ENCODE measurements around the gene ADTRP.

Gene ADTRP

DNA sequence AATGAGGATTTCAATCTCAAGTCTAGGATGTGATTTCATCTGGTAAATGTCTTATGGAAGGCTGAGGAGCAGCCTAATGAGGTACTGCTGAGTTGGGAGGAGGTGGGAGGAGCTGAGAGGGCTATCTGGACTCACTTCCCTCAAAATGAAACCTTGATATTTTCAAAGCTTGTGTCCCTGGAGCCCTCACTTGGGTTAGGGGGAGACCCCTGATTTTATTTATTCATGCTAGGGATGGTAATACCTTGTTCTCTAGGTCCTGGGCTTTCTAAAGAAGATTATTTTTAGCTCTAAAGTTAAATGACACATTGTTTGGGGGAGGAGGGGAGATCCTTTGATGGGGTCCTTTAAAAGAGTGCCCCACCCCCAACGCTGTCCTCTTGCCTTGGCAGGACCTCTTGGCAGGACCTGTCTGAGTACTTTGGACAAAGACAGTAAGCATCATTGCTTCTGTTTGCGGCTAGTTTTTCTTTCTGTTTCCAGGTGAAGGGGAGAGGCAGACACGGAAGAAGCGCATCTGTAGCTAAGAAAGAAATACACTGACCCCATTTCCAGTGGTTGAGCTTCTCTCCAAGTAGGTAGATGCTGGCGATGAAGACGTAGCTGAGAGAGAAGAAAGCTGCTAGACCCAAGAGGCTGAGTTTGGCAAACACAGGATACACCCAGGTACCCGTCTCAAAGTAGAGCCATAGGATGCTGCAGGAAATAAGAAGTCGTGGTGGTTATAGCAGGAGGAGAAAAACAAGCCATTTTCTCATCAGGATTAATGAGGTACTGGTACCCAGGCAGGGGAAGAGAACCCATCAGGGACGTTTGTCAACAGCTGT, 55.6 kb downstream of the ADTRP start:
- no peak for DNase-seq

GRCh38 chr6:11722220-11722619, 56.4 kb downstream of the ADTRP start:
- DNase-seq, result no peak

GRCh38 chr6:11718463-11718862, 60.1 kb downstream of the ADTRP start:
- no peak for DNase-seq

- DNase-seq, result no peak
Measured at GRCh38 chr6:11718031-11718430, 60.6 kb downstream of the ADTRP start.

DNA sequence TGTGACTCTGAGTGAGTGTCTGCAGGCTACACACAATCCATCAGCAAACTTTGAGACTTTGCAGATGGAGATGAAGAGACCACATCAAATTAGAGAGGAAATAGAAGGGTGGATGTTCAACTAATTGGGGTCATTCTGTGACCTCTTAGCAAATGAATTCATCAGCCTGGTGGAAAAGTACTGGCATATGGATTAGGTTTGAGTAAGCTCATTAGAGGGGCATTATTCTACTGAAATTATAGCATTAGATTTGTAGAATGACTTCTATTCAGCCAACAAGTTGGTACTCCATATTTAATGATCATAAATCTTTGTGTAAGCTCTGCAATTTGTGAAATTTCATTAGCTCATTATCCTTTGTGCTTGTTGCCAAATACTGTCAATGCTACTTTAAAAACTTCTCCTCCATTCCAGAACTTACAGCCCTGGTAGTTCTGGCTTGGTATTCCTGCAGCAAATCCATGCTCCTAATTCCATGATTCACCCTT, 63.8 kb downstream of the ADTRP start:
- no peak for DNase-seq

DNA sequence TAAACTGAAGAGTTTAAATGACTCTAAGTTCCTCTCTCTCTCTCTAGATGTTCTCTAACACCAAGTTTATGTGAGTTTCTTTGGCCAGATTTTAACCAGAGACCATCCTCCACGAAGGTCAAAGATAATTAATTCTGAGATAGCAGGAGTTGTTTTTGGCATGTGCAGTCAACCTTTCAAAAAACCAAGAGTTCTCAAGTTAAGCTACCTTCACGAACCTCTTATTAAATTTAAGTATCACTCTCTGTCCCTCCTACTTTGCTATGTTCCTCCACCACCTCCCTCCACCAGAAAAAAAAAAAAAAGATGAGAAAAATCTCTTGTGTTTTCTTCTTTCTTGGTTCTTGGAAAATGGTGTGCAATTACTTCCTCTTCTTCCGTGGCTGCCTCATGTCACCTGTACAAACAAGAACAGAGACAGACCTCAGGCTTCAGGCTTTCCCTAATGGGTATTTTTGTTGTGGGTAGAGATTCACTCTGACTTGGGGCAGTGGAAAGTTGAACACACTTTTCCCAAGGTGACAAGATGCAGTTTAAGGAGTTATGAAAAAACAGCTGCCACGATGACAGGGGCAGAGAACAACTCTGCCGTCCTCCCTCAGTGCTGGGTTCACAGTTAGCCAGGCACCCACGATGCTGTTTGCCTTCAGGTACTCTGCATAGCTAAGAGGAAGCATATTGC, 64.3 kb downstream of the ADTRP start:
- no peak for DNase-seq

DNA sequence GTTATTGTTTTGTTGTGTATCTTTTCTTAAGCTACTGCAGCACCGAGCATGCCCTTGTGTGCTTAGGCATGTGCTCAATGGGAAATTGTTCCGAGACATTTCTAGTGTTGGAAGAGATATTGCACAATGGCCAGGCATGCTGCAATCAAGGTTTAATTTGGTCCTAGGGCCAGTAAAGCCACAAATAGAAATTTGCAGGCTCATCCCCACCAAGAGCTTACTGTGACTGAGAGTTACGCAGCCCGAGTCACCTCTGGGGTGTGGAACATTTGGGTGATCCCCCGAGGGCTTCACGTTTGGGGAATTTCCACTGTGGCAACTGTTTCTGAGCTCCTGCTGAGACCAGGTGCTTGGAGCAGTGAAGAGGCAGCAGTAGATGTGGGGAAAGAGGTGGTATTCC, 65.8 kb downstream of the ADTRP start:
- peak; percentile 33 for DNase-seq

GRCh38 chr6:11711984-11712711, 66.5 kb downstream of the ADTRP start:
- DNase-seq, result no peak

DNA sequence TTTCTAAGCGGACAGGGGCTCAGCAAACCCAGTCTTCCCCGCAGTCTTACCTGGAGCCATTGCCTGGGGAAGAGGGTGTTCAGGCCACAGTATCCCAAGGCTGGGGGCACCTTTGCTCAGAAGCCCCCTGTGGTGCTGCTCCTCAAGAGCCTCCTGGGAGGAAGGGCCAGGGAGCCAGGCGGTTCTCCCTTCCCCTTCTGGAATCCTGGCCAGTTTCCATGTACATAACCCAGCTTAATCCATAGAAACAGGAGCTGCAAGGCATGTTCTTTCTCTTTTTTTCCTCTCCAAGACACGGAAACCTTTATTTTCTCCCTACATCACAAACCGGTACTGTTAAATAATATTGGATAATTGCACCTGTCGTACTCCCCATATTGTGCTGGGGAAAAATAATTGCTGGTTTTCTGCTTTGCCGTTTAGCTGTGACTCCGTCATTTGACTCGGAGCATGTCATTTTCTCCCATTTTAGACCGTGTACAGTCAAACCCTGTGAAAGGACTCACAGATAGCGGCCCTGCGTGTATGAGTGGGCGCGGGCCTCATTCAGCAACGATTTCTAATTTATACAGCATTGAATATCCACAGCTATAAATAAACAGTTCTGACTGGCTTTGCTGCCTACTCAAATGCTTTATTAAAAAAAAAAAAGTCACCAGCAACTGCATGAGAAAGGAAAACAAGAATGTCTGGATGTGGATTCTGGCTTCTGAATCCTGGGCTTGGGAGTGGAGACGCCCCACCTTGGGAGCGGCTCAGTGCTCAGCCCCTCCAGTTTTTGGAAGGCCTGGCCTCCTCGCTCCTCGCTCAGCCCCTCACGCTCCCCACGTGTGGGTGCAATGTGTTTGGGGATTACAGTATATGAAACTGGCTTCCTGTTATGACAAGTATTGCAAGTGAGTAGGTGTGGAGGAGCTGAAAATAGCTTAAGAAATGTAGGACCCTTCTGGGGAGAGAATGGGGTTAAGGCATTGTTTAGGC, 67.3 kb downstream of the ADTRP start:
- peak; percentile 59 for DNase-seq

GRCh38 chr6:11710311-11710761, 68.3 kb downstream of the ADTRP start:
- DNase-seq, result no peak

- no peak for DNase-seq
Measured at GRCh38 chr6:11706171-11706570, 72.4 kb downstream of the ADTRP start.

DNA sequence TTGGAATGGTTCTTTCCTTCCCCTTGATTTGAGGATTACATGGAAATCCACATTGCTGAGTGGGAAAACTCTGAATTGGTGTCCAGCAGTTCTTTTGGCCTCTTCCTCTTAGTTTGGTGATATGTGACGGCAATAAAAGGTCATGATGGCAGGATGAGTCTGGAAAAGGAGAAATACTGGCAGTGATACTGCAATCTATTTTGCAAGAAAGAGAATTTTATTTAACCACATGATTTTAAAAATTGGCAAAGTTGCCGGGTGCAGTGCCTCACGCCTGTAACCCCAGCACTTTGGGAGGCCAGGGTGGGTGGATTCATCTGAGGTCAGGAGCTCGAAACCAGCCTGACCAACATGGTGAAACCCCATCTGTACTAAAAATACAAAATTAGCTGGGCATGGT, 73.1 kb downstream of the ADTRP start:
- DNase-seq, result no peak

DNA sequence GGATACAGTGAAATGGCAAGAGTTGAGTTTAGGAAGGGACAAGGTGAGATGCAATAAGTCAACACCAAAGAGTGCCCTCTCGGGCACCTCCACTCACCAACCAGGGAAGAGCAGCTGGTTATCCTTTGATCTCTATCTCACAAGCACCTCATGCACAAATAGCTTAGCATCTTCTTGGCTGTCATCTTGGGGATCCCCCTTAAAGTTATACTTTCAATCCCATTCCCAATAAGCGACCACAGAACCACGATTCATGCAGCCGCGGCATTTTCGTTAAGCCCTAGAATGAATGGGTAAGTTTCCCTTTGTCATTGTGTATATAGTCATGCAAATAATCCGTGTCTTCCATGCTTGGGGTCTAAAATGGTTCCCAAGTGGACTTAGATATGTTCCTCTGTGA, 73.5 kb downstream of the ADTRP start:
- no peak for DNase-seq

DNA sequence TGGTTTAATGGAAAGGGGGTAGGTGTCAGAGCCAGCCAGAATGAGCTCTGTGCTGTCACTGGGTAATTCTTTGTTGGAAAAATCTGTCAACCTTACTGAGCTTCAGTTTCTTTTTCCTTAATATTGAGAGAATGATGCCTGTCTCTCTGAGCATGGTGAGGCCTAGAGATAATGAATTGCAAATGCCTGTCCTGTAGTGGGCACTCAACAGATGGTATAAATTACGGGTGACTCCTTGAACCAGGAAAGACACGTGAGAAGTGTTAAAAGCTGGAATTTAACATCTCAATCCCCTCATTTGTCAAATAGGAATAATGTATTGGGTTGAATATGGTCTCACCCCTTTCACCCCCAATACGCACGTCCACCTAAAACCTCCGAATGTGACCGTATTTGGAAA, 74.9 kb downstream of the ADTRP start:
- no peak for DNase-seq

DNA sequence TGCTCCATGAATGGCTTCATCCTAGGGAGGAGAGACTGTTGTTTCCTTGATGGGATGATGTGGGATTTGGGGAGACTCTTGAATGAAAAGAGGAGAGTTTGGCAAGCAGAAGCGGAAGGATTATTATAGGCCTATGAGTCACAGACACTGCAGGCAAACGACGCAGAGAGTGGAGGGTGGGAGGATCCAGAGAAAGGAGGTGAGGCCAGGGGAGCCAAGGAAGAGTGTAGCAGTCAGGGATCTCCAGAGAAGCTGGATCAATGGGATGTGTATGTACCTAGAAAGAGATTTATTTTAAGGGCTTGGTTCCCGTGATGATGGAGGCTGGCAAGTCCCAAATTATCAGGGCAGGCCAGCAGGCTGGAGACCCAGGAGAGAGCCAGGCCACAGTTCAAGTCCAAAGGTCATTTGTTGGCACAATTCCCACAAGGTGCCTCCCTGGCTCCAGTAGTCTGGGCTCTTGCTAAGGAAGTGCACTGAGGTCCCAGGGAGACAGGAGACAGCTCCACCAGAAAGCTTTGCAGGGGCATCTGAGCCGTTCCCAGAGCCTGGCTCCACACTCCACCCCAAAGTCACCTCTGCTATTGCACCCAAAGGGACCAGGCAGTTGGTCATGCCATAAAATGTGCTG, 76.0 kb downstream of the ADTRP start:
- DNase-seq, result no peak

GRCh38 chr6:11702089-11702488, 76.5 kb downstream of the ADTRP start:
- DNase-seq, result no peak

GRCh38 chr6:11701573-11701972, 77.0 kb downstream of the ADTRP start:
- no peak for DNase-seq

DNA sequence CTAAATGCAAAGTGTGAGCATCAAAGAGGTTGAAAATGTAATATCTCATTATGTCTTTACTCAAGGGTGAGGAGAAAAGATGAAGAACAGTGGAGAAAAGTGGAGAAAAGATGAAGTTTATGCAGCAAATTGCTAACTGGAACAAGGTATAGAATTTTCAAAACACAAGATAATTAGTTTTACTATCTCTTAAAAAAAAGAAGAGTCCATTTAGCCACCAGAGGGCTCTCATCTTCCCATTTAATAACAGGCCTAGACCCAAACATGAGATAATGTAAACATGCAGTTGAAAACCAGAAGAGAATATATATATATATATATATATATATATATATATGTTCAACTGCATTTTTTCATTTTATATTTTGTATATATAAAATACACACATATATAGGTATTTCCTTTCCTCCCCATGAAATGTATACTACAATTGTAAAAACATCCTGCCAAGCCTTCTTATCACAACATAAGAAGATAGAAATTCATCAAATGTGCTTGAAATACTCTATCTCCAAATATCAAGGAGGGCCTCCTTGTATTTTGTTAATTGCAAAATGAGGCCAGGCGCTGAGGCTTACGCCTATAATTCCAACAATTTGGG, 78.4 kb downstream of the ADTRP start:
- peak; percentile 67 for DNase-seq

DNA sequence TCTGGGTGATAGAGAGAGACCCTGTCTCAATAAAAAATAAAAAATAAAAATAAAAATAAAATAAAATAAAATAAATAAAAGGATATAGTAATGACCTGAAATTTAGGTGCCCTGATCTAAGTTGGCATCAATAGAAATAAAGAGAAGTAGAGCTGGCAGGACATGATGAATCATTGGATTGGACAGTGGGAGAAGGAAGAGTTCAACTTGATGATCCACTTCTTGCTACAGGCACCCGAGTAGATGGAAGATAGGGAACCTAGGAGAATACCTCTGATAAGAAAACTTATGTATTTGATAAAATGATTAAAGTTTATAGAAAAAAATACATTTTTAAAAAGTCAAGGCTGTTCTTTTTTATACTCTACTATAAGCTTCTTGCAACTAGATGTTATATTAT, 79.0 kb downstream of the ADTRP start:
- DNase-seq, result no peak

DNA sequence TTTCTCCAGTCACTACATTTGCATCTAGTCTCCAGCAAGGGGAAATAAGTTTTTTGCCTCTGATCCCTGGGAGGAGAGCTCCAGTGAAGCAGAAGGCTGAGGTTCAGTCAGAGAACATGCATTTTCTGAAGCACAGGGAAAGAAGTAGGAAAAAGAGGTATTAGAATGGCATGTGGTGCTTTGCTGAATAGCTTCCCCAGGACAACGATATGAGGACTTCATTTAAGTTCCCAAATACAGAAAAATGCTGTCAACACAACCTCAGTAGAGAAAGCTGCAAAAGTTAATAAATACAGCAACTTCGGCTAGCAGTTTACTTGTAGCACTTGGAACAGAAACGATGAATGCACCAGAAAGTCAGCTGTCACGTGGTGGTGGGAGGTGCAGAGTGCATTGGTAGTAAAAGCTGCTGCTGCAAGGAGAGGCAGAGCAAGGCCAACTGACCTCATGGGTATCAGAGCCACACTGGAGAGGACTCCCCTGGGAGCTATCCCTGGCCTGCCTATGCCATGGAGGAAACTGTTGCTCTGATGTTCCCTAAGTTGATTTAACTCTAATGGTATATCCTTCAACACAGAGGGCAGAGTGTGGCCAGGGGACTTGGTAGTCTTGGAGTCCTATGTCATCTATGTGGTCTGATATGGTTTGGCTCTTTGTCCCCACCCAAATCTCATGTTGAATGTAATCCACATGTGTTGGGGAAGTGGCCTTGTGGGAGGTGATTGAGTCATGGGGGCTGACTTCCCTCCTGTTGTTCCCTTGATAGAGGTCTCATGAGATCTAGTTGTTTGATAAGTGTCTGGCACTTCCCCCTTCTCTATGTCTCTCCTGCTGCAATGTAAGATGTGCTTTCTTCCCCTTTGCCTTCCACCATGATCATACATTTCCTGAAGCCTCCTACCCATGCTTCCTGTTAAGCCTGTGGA, 85.9 kb downstream of the ADTRP start:
- DNase-seq, result no peak
